CD14-positive monocyte (primary cell): ENCODE measurements around the gene SCAPER. TPM values are rescaled to one million over a fixed set of nuclear protein-coding genes. Genes with fewer than 3 reads are reported as not detected.

ENCODE experiments used
- DNase-seq, 3 donors: peaks; one replicate each; pipeline ENCODE4 v3.0.0-alpha.2; 2011 to 2022
- H2AFZ ChIP-seq: 2 replicates; pipeline ENCODE4 v1.6.0; 2012; ENCODE audit warnings: mild to moderate bottlenecking, low read depth, low read length, inconsistent platforms; ENCODE audit not compliant: insufficient read depth, poor library complexity, severe bottlenecking
- H3K27ac ChIP-seq, 2 donors: 1 replicate in 1 of 2; 2 replicates in 1 of 2; pipeline ENCODE4 v1.5.1; 2012 to 2013; ENCODE audit warnings: low read length in 2 of 2, control low read depth in 1 of 2, inconsistent platforms in 1 of 2, low read depth in 1 of 2, mild to moderate bottlenecking in 1 of 2
- H3K27me3 ChIP-seq, 2 donors: one replicate each; pipeline versions ENCODE4 v1.6.0 to v1.6.1; 2011 to 2013; ENCODE audit warnings: low read length in 2 of 2; ENCODE audit not compliant: control insufficient read depth in 2 of 2, insufficient read depth in 2 of 2
- H3K36me3 ChIP-seq, 2 donors: replicated peaks in 1 of 2; 1 replicate in 1 of 2; 2 replicates in 1 of 2; pipeline versions ENCODE4 v1.5.1 to v1.6.1; 2012 to 2013; ENCODE audit warnings: low read length in 2 of 2, control low read depth in 1 of 2, inconsistent platforms in 1 of 2, mild to moderate bottlenecking in 1 of 2; ENCODE audit not compliant: insufficient read depth in 2 of 2, control insufficient read depth in 1 of 2
- H3K4me1 ChIP-seq, 2 donors: 1 replicate in 1 of 2; 2 replicates in 1 of 2; pipeline versions ENCODE4 v1.5.1 to v1.6.1; 2012 to 2013; ENCODE audit warnings: low read length in 2 of 2, control low read depth in 1 of 2, inconsistent platforms in 1 of 2, mild to moderate bottlenecking in 1 of 2, moderate library complexity in 1 of 2; ENCODE audit not compliant: insufficient read depth in 2 of 2, control insufficient read depth in 1 of 2
- H3K4me2 ChIP-seq: replicated peaks from 2 replicates; pipeline ENCODE3; 2012; ENCODE audit warnings: low read length, moderate library complexity, mild to moderate bottlenecking; ENCODE audit not compliant: poor library complexity, severe bottlenecking; ENCODE audit errors: extremely low read depth
- H3K4me3 ChIP-seq, 3 experiments: fragments of 200-600 bp in 1 of 3; sonication (generic) in 1 of 3; replicated peaks in 1 of 3; 1 replicate in 2 of 3; 2 replicates in 1 of 3; pipeline ENCODE4 v1.5.1; 2011 to 2013; ENCODE audit warnings: low read length in 3 of 3, mild to moderate bottlenecking in 3 of 3, control low read depth in 2 of 3, low read depth in 2 of 3, inconsistent platforms in 1 of 3, moderate library complexity in 1 of 3
- H3K79me2 ChIP-seq: 2 replicates; pipeline ENCODE4 v1.6.0; 2012; ENCODE audit warnings: mild to moderate bottlenecking, control low read depth, inconsistent platforms, low read length, moderate library complexity; ENCODE audit not compliant: insufficient read depth
- H3K9ac ChIP-seq: 2 replicates; pipeline ENCODE4 v1.6.0; 2017; ENCODE audit warnings: low read length, mild to moderate bottlenecking; ENCODE audit not compliant: insufficient read depth, poor library complexity, severe bottlenecking
- H3K9me3 ChIP-seq, 2 donors: replicated peaks in 1 of 2; 1 replicate in 1 of 2; 2 replicates in 1 of 2; pipeline versions ENCODE4 v1.5.1 to v1.6.1; 2012 to 2013; ENCODE audit warnings: low read length in 2 of 2, control low read depth in 1 of 2; ENCODE audit not compliant: control insufficient read depth in 1 of 2, insufficient read depth in 1 of 2
- H4K20me1 ChIP-seq: 2 replicates; pipeline ENCODE4 v1.6.0; 2012; ENCODE audit warnings: mild to moderate bottlenecking, low read length, control low read depth, moderate library complexity; ENCODE audit not compliant: insufficient read depth
- H3K27ac Mint-ChIP-seq, 7 donors: one replicate each; pipeline ENCODE4 v1.8.0; 2020; ENCODE audit warnings: mild to moderate bottlenecking in 7 of 7, mixed read lengths in 7 of 7, moderate library complexity in 6 of 7, inconsistent platforms in 2 of 7
- H3K27me3 Mint-ChIP-seq, 3 donors: one replicate each; pipeline ENCODE4 v1.8.0; 2021 to 2022; ENCODE audit warnings: low read depth in 3 of 3, mild to moderate bottlenecking in 3 of 3, mixed read lengths in 3 of 3, moderate library complexity in 3 of 3, inconsistent platforms in 1 of 3
- H3K36me3 Mint-ChIP-seq, 2 donors: one replicate each; pipeline ENCODE4 v1.8.0; 2020; ENCODE audit warnings: mixed read lengths in 2 of 2, inconsistent platforms in 1 of 2, mild to moderate bottlenecking in 1 of 2
- H3K4me1 Mint-ChIP-seq: one replicate; pipeline ENCODE4 v1.8.0; 2020; ENCODE audit warnings: mild to moderate bottlenecking, mixed read lengths
- H3K4me3 Mint-ChIP-seq, 2 donors: one replicate each; pipeline ENCODE4 v1.8.0; 2020; ENCODE audit warnings: mild to moderate bottlenecking in 2 of 2, mixed read lengths in 2 of 2, moderate library complexity in 1 of 2
- H3K9me3 Mint-ChIP-seq, 7 donors: one replicate each; pipeline ENCODE4 v1.8.0; 2020 to 2022; ENCODE audit warnings: mixed read lengths in 7 of 7, mild to moderate bottlenecking in 6 of 7, moderate library complexity in 6 of 7, inconsistent platforms in 2 of 7
- CTCF ChIP-seq: fragments of 200-600 bp; IDR thresholded peaks from one replicate; pipeline ENCODE4 v1.8.0; 2022; ENCODE audit warnings: antibody characterized with exemption, mild to moderate bottlenecking
- WGBS: methylation state at CpG from one replicate; pipeline ENCODE4 v1.1.5; 2013; ENCODE audit warnings: missing lambda C conversion rate; ENCODE audit not compliant: insufficient coverage; 5-methylcytosine and 5-hydroxymethylcytosine counted together
- intact Hi-C, 2 donors: fragments of 100-400 bp; cut with micrococcal nuclease; formaldehyde crosslinking; loops; one replicate each; pipeline versions ENCODE4 v1.15.0 to v1.15.1; 2023
- polyA plus RNA-seq, 3 donors: library from polyadenylated mRNA; depleted of rRNA in 1 of 3; unstranded in 2 of 3; stranded (reverse) in 1 of 3; fragments of 300-500 nt in 2 of 3; fragments of >200 nt in 1 of 3; fragmentation: Illumina TruSeq in 2 of 3; gene quantifications; 1 replicate in 2 of 3; 2 replicates in 1 of 3; pipeline ENCODE4 v1.2.3, GENCODE V29; 2012 to 2021

Gene SCAPER
- polyA plus RNA-seq, 3 donors, result 2.5 to 5.4 (median 4.2) TPM

GRCh38 chr15:76337059-76337695 lies 568.0 kb downstream of the SCAPER start:
- peaks cover 24% of the 10 kb centered on the region for H4K20me1 ChIP-seq
- DNase-seq, result peak in 1 of 3 donors; percentile 23
- peaks cover 53 to 90% of the 10 kb centered on the region in 2 donors for H3K27me3 ChIP-seq
- H3K9me3 ChIP-seq, result peaks cover 9 to 35% of the 10 kb centered on the region in 2 donors
- Mint-ChIP-seq H3K27me3 (peaks cover 81 to 96% (median 90%) of the 10 kb centered on the region in 3 donors), H3K4me3 (peak overlapping the region; percentile 83 to 94), H3K36me3 (peaks cover 13 to 38% of the 10 kb centered on the region in 2 donors), H3K27ac (peak overlapping the region in 6 of 7 donors; percentile 77 to 95 (median 91)), H3K9me3 (peaks cover 0 to 60% (median 46%) of the 10 kb centered on the region in 7 donors), H3K4me1 (peaks cover 69% of the 10 kb centered on the region)
- peak overlapping the region in 1 of 2 donors; percentile 29 for H3K27ac ChIP-seq
- 6% methylated on average over 15 of the region's 25 CpGs for WGBS
- H3K79me2 ChIP-seq, result no peaks in the 10 kb centered on the region
- TF ChIP-seq CTCF, result no peak
- H3K4me2 ChIP-seq, result peak overlapping the region; percentile 91
- H2AFZ ChIP-seq, result peak overlapping the region; percentile 65
- peak overlapping the region; percentile 50 for H3K9ac ChIP-seq
- peak overlapping the region; percentile 43 to 79 (median 44) for H3K4me3 ChIP-seq
- H3K36me3 ChIP-seq, result no peaks in the 10 kb centered on the region
- intact Hi-C loops, result no loop called here
- peaks cover 73 to 74% of the 10 kb centered on the region in 2 donors for H3K4me1 ChIP-seq

GRCh38 chr15:76336254-76337058 lies 568.7 kb downstream of the SCAPER start, which contains the start of gene ISL2:
Gene ISL2 (plus strand): TSS chr15:76336773. CDS start chr15:76336884, 111 bp downstream.
- H3K4me1 ChIP-seq, result peaks cover 66 to 67% of the 10 kb centered on the region in 2 donors
- TF ChIP-seq CTCF, result no peak
- peak within 1 kb of the TSS; percentile 43 to 79 (median 44) for H3K4me3 ChIP-seq
- H3K27me3 Mint-ChIP-seq, result peaks cover 74 to 88% (median 85%) of the 10 kb centered on the region in 3 donors
- H3K4me3 Mint-ChIP-seq, result peak within 1 kb of the TSS; percentile 83 to 94
- H3K36me3 ChIP-seq, result no peaks in the 10 kb centered on the region
- peak within 1 kb of the TSS; percentile 73 for H2AFZ ChIP-seq
- peak; percentile 81 to 96 (median 90) for DNase-seq
- H3K9ac ChIP-seq, result peak within 1 kb of the TSS; percentile 50
- H3K27ac Mint-ChIP-seq, result peak within 1 kb of the TSS; percentile 56 to 95 (median 91)
- H3K9me3 ChIP-seq, result peaks cover 9 to 28% of the 10 kb centered on the region in 2 donors
- no peaks in the 10 kb centered on the region for H3K79me2 ChIP-seq
- peaks cover 0 to 53% (median 39%) of the 10 kb centered on the region in 7 donors for H3K9me3 Mint-ChIP-seq
- peaks cover 62% of the 10 kb centered on the region for H3K4me1 Mint-ChIP-seq
- H3K36me3 Mint-ChIP-seq, result peaks cover 13 to 31% of the 10 kb centered on the region in 2 donors
- WGBS, result under 1% methylated on average over 28 of the region's 40 CpGs
- peak within 1 kb of the TSS; percentile 61 to 73 for H3K27ac ChIP-seq
- intact Hi-C loops, result no loop called here
- peaks cover 17% of the 10 kb centered on the region for H4K20me1 ChIP-seq
- peak within 1 kb of the TSS; percentile 91 for H3K4me2 ChIP-seq
- H3K27me3 ChIP-seq, result peaks cover 46 to 82% of the 10 kb centered on the region in 2 donors
